Measurements from ENCODE around the gene PRRX1.

The PRRX1 gene

DNA sequence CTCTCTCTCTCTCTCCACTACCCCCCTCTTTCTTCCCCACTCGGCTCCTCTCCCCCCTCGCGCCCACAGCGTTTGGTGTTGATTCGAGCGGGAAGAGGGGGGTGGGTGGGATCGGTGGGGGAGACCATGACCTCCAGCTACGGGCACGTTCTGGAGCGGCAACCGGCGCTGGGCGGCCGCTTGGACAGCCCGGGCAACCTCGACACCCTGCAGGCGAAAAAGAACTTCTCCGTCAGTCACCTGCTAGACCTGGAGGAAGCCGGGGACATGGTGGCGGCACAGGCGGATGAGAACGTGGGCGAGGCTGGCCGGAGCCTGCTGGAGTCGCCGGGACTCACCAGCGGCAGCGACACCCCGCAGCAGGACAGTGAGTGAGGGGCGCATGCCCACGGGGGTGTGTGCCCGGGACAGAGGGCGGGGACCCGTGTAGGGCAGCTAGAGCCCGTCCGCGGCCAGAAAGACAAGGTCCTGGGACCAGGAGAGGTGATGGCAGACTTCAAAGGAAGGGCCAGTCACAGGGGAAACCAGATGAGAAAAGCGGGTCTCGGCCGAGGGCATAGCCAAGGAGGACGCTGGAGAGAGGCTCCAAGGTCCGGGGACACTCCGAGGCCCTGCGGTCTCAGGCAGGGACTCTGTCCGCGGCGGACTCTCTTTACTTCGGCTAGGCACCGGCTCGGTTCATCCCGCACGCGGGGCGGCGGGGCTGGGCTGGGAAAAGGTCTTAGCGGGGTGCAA is at the start of gene PRRX1:
Gene PRRX1, plus strand, starts transcription at position 39 of the 735 bp plus-strand sequence. Its CDS starts 88 bp downstream, at position 127.
- no peak for DNase-seq (ENCODE audit: low spot score)

DNA sequence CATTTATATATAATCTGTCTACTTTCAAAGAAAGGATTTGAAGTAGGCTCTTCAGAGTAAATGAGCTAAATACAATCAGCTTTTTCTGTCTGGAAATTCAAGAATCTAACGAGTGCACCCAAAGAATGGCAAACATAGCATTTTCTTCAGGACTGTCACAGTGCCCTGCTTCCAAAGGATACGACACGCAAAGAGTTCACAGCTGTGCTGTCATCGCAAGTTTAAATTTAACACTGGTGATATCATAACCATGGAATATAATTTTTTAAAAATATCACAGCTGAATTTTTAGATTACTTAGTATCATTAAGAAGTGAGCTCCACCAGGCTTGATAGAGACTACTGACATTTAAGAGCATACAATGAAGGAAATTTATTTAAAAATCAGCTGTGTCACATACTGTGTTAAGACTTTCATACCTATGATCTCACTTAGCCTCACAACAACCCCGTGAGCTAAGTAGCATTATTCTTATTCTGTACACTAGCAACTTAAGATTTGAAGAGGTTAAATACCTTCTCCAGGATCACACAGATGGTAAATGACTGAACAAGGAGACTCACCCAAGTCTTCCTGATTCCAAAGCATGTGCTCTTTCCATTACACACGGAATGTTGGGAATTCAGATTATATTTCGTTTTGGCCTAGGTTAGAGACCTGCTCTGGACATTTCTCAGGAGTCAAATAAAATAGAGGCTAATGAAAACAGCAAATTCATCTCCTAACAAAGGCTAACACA is 46.2 kb upstream of the PRRX1 start:
- DNase-seq (ENCODE audit: low spot score): no peak

DNA sequence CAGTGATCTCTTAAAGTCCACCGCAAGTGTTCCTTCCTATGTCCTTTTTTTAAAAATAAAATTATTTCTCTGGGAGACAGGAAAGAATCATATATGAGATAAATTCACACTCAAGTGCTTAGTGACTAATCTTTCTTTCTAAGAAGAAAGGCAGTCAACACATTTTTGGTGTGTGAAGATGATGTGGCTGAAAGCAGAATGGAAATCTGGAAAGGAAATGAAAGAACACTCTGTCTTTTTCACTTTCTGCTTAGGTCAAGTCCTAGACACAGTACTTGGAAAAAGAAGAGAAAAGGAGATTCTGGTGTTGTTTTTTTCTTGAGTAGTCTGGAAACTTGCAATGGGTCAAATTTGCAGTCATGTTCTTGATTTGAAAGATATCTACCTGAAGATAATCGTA is 45.5 kb upstream of the PRRX1 start:
- no peak for DNase-seq (ENCODE audit: low spot score)

DNA sequence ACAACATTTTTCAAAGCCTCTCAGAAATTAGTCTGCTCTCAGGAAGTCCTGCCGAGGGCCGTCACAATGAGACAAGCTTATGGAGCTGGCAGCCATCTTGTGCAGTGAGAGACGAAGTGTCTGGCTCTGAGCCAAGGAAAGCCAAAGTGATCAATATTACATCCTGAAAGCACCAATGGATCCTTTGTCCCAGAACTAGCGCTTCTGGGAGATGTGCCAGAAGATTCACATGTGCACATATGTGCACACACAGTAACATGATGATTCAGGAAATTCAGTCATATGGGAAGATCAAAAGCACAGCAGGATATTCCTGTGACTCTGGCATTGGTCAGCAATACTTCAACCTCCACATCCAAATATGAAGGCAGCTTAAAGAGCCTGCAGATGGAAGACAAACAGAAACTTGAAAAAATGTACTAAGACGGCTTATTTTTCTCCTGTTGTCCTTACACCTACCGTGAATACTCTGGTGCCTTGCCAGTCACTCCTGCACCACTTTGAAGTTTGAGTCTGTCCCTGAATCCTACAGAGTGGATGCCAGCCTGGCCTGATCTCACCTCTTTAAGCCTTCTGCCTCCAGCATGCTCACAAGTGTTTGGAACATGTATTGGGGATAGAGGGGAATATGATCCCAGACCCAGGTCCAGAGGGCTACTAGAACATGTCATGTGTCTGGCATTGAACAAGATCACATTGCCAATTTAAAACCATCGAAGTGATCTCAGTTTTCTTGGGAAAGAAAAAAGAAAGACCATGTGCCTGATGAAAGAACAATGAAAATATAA is 44.5 kb upstream of the PRRX1 start:
- no peak for DNase-seq (ENCODE audit: low spot score)

DNA sequence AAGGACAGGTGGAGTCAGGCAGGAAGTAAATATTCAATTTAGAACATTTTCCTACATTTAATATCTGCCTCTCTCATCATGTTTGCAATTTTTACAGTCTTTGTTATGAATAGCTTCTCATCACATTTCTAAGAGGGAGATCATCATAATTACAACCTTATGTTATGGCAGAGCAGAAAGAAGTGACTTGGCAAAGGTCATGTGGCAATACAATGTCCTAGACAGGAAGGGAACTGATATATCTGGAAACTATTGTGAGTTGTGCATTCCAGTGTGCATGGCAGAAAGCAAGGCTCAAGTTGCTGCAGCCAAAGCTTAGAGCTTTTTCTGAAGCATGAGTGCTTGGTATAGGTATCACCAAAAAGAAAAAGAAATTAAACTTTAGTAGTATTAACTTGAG is 43.8 kb upstream of the PRRX1 start:
- no peak for DNase-seq (ENCODE audit: low spot score)

DNA sequence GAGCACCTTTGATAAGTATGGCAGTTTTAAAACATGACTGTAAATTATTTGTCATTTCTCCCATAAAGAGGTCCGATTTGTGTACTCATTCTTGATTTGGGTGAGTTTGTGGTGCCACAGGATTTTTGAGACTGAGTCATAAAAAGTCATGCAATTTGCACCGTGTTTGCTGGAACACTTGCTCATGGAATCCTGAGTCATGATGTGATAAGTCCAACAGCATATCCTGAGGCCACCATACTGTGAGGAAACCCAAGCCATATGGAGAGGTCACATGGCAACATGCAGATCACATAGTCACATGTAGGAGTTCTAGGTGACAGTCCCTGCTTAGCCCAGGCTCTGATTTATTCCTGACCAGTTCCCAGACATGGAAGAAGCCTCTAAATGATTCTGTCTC is 40.8 kb upstream of the PRRX1 start:
- DNase-seq (ENCODE audit: low spot score): no peak

DNA sequence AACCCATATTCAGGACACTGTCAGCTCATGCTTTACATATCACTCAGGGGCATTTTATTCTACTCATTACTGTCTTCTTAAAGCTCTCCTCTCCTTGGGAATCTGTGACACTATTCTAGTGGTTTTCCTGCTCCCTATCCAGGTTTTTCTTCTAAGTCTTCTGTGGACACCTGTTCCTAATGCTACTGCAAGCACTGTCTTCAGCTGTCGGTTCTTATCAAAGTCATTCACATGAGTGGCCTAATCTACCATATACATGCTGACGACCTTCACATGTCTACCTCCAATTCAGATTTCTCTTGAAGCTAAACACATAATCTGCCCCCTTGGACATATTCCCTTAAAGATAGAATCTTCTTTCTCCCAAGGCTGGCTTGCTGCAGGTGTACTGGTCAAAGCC is 39.8 kb upstream of the PRRX1 start:
- DNase-seq (ENCODE audit: low spot score): no peak

DNA sequence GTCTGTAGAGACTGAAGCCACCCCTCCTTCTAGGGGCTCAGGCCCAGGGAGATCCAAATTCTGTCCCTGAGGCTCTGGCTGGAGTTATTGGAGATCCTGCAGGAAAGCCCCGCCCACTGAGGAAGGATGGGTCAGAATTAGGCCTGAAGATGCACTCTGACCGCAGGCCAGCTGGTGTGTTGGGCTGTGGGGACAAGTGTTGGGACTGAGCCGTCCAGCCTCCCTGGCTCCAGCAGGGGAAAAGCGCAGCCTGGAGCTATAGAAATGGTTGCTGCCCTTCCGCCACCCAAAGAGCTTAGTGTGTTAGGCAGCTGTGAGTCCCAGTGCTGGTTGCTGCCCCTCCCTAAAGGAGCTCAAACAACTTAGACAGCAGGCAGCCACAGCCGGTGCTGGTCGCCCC is 33.0 kb upstream of the PRRX1 start:
- no peak for DNase-seq (ENCODE audit: low spot score)

DNA sequence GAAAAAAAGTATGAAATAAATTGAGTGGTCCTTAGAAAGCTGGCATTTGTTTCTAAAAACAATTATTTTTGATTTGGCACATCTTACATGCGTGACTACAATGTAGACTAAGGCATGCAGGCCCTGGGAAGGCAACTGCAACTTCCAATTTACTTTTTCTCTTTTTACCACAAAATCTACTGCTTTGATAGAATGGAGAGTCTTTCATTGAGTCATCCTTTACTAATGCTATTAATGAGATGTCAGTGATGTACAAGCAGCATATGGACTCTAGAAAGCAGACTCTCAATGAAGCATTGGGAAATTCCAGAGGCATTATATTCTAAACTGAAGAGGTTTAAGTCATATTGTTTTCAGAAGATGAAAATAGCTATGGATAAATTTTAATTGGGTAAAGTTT is 29.6 kb upstream of the PRRX1 start:
- no peak for DNase-seq (ENCODE audit: low spot score)

DNA sequence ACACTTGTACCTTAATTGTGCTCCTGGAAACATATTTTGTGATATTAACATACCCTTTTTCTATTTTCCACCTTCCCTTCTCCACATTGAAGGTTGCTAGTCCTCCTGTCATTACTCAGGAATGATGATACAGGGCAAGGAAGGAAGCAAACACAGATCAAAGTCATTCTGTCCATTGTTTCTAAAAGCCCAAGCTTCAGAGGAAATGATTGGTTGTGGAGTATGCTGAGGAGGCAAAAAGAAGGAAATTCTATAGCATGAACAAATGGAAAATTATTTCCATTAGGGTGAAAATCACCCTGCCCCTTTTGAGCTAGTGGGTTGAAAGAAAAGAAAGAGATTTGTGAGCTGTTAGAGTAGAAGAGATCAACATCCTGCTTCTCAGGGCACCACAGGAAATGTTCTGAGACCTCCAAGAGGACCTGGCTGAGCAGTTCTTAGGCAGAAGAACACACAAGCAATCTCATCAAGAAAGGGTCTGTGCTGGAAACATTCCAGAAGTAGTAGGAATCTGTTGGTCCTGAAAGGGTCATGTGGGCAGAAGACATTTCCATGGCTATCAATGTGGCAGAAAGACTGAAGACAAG is 29.0 kb upstream of the PRRX1 start:
- no peak for DNase-seq (ENCODE audit: low spot score)

DNA sequence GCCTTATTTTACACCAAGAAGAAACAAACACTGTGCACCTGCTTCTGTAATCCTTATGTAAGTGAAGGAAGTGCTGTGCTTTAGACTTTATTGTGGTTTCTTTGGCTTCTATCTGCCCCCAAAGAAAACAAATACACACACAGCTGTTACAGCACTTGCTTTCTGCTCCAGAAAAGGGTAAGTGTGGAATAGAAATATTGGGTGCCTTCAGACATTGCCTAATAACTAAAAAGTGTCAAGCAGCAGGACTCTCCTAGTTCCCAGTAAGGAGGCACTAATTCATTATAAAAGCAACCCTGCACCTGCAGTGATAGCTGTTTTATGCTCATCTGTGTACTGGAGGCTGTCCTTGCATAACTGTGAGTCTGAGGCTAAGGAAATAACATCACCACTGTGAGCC is 23.4 kb upstream of the PRRX1 start:
- no peak for DNase-seq (ENCODE audit: low spot score)

DNA sequence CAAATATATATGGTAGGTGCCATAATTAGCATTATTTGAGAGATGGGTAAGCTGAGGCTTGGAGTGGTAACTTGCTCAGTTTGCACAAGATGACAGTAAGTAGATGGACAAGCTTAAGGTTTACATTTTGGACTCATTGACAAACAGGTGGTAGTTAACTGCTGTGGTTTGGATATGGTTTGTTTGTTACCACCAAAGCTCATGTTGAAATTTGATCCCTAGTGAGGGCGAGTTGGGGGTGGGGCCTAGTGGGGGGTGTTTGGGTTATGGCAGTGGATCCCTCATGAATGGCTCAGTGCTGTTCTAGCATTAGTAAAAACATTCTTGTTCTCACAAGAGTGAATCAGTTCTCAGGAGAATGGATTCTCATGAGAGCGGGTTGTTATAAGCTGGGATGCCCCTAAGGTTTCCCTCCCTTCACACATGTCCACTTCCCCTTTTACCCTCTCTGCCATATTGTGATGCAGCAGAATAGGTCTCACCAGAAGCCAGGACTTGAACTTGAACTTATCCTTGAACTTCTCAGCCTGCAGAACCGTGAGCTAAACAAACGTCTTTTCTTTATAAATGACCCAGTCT is 6.6 kb upstream of the PRRX1 start:
- DNase-seq (ENCODE audit: low spot score): no peak

DNA sequence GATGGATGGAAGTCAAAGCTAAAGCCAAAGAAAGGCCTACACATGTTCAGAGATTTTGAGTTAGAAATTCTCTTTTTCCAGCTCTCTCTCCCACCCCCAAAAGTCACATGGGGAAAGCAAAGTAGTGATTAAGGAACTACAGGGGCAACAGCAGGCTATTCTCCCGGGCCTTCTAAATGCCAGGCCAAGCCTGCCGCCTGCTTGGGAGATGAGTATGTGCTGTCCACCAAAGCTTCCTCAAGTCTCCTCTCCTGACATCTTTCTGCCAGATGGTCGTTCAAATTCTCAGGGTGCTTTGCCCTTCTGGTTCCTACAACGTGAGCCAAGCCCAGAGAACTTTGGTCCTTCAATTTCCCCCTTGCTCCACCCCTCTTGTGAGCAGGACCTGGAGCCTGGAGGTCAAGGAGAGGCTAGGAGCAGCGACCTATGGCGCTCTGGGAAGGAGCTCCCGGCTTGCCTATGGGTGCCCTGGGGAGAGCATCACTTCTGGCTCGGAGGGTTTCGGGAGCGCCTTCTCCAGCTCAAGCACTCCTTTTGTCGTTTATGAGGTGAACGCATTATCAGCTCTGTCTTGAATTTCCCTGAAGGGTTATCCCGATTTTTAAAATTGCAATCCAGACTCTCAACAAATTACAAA is 4.4 kb upstream of the PRRX1 start:
- no peak for DNase-seq (ENCODE audit: low spot score)

DNA sequence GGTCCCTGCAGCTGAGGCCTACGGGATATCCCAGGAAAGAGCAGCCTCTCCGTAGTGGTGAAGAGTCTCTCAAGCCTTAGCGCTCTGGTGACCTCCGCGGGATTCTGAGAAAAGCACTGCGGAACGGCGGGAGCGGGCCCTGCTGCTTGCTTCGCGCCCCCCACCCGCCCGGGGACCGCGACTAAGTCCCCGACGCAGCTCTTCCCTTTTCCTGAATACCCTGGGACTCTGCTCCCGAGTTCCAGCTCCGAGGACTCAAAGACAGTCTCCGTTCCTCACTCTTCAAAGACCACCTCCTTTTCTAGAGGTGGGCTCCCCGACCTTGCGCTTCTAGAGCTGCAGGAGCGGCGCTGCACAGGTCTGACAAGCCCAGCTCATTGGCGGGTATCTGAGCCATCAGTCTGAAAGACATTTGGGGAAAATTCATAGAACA is 3.6 kb upstream of the PRRX1 start:
- DNase-seq (ENCODE audit: low spot score): no peak

DNA sequence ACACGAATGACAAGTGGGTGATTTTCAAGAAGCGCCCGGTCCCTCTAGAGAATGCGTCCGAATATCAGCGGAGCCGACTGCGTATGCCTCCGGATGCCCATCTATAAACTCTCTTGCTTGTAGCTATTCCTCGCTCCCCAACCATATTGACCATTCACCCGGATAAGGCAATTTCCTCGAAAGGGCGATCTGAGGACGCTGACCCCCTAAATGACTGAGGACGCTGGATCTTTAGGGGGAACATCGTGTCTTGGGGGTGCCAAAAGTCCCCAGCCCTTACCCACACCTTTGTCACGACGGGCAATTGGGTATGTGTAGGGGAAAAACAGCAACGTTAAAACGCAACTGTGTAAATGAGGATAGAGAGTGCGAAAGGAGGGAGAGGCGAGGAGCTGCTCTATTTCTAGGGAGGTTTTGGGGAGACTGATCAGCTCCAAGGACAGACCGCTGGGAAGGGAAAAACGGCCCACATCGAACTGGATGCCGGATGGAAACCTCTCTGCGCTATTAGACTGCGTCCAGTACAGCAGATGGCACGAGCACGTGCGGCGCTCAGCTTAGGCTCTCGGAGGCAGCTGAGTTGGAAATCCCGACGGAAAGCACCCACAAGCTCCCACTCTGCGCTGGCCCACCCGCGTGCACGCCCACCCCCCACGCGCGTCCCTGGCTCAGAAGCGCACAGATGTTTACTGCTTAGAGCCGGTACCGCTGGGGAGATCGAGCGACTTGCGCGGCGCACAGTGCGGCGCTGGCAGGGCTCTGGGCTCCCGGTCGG is 2.9 kb upstream of the PRRX1 start:
- no peak for DNase-seq (ENCODE audit: low spot score)

DNA sequence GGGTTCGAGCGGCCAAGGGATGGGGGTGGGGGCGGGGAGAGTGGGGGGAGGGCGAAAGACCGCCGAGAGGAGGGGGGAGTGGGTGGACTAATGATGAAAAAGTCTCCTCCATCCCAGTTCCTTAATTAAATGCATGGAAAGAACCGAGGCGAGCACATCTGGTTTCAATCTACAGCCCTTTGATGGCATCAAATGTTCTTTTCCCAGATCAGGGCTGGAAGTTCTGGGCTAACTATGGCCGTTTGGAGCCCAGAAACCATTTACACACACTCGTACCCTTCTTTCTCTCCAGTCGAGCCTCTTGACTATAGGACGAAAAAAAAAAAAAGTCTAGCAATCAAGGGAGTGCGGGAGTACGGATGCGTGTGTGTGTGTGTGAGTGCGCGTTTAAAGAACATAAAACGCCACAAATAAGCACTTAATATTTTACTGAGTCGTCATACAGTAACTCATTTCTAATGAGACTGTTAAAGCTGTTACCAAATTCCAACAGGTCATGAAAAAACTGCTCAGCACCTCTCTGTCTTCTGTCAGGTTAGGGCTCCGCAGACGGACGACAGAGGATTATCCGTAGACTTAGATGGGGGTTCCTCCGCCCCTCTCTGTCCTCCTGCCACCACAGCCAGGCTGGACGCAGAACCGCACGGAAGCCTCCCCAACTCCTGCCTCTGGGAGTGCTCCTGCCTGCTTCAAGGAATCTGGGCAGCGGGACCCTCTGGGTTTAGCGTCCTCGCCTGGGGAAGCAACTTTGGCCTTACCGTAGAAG is 2.1 kb upstream of the PRRX1 start:
- DNase-seq (ENCODE audit: low spot score): no peak

DNA sequence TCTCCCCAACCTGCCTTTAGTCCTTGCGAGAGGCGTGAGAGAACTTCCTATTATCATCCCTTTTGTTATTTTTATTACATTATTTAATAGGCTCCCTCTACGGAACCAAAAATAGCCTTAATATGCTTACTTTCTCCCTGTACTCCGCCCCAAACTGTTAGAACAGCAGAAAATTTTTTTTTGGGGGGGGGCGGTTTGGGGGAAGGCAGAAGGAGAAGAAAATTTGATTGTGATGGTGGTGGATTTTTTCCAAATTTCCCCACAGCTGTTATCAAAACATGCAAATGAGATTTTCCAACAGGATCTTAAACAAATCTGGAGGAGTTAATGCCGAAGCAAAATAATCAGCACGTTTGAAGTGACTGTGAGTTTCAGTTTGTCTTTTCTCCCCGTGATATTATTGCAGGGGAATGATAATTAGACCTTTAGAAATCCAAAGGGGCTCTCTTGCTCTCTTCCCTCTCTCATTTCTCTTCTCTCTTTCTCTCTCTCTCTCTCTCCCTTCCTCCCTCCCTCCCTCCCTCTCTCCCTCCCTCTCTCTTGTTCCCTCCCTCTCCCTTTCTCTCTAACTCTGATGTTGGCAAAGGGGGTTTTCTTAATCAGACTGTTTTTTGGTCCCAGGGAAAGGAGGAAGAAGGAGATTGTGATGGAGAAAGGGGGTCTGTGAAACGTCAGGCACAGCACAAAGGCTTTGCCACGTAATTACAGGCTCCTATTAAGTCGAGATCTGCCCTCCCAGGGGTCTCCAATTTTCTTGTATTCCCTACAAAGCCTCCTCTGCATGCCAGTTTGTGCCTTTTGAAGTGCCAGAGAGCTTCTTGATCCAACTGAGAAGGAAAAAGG is 1.1 kb upstream of the PRRX1 start:
- DNase-seq (ENCODE audit: low spot score): no peak

DNA sequence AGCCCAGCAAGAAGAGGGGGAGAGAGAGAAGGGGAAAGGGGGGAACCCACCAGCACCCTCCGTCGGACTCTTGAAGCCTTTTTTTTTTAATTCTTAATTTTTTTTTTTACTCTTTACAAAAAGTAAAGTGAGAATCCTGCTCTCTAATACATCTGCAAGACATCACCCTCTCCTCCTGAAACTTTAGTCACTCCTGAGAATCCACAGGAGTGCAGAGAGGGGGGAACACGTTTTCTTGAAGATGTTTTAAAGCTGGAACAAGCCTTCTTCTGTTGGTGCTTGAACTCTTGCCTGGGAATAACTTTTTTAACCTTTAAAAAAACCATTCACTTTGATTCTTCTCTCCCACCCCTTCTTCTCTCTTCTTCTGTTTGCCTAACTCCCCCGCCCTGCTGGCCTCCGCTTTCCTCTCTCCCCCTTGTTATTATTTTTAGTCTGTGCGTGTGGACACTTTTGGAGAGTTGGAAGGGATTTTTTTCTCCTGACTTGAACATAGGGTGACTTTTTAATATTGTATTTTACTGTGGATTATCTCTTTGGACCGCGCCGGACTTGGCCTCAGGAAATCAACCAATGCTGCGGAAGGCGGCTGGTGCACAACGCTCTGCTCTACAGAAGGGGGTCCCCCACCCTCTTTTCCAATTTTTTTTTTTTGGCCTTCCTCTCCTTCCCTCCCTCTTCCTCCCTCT is 383 bp upstream of the PRRX1 start:
- no peak for DNase-seq (ENCODE audit: low spot score)

All from CD4-positive, alpha-beta T cell treated with Interleukin-15 for 4 hours (primary cell).